Subcutaneous abdominal adipose tissue (tissue), 5 donors: ENCODE results near the gene SYNGR3.

ENCODE experiments used
- H3K27ac ChIP-seq: one replicate; pipeline ENCODE4 v1.7.0; 2013; ENCODE audit warnings: low read depth, mild to moderate bottlenecking, inconsistent platforms, low read length, moderate library complexity
- H3K27me3 ChIP-seq, 5 donors: one replicate each; pipeline ENCODE4 v1.7.0; 2013; ENCODE audit warnings: low read length in 5 of 5, inconsistent platforms in 1 of 5; ENCODE audit not compliant: control insufficient read depth in 5 of 5, insufficient read depth in 4 of 5
- H3K36me3 ChIP-seq, 5 donors: one replicate each; pipeline ENCODE4 v1.7.0; 2013; ENCODE audit warnings: low read length in 5 of 5; ENCODE audit not compliant: control insufficient read depth in 5 of 5, insufficient read depth in 5 of 5
- H3K4me1 ChIP-seq, 5 donors: one replicate each; pipeline ENCODE4 v1.7.0; 2013; ENCODE audit warnings: low read length in 5 of 5, mild to moderate bottlenecking in 3 of 5, moderate library complexity in 1 of 5; ENCODE audit not compliant: control insufficient read depth in 5 of 5, insufficient read depth in 5 of 5
- H3K4me3 ChIP-seq, 5 donors: one replicate each; pipeline ENCODE4 v1.7.0; 2013; ENCODE audit warnings: low read length in 5 of 5, low read depth in 1 of 5
- H3K9ac ChIP-seq, 5 donors: one replicate each; pipeline ENCODE4 v1.7.0; 2013; ENCODE audit warnings: low read length in 5 of 5, mild to moderate bottlenecking in 4 of 5, moderate library complexity in 3 of 5
- H3K9me3 ChIP-seq, 5 donors: one replicate each; pipeline ENCODE4 v1.7.0; 2013; ENCODE audit warnings: low read length in 5 of 5; ENCODE audit not compliant: control insufficient read depth in 5 of 5
- donor health status: healthy.
- donor health status: healthy.
- donor health status: healthy.
- donor health status: healthy.
- donor health status: healthy.

Gene SYNGR3

DNA sequence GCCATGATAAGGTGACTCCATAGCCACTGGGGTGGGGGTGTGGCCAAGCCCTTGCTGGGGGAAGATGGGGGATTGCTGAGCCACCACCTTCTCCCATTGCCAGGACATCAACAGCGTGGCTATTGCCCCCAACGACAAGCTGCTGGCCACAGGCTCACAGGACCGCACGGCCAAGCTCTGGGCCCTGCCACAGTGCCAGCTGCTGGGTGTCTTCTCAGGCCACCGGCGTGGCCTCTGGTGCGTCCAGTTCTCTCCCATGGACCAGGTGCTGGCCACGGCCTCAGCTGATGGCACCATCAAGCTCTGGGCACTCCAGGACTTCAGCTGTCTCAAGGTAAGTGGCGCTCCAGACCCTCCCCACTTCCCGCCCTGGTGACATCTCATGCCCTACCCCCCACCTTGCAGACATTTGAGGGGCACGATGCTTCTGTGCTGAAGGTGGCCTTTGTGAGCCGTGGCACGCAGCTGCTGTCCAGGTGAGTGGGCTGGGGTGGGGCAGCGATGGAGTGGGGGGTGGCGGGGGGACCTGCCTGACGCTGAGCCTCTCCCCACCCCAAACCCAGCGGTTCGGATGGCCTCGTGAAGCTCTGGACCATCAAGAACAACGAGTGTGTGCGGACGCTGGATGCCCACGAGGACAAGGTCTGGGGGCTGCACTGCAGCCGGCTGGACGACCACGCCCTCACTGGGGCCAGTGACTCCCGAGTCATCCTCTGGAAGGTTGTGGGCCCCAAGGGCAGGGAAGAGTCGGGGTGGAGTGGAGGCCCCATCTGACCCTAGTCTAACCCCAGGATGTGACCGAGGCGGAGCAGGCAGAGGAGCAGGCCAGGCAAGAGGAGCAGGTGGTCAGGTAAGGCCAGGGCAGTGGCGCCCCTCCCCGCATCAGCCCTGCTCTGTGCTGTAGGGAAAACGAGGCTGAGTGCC lies 12.6 kb upstream of the SYNGR3 start:
- Histone ChIP-seq H3K9me3 (no peaks in the 10 kb centered on the region), H3K36me3 (peaks cover 0 to 51% (median 48%) of the 10 kb centered on the region in 5 donors), H3K4me1 (peaks cover 1 to 29% (median 17%) of the 10 kb centered on the region in 5 donors), H3K4me3 (no peak overlapping the region), H3K9ac (no peak overlapping the region), H3K27ac (no peak overlapping the region), H3K27me3 (peaks cover 19 to 53% (median 44%) of the 10 kb centered on the region in 5 donors)

GRCh38 chr16:1977875-1978268 lies 11.9 kb upstream of the SYNGR3 start:
- peaks cover 0 to 51% (median 48%) of the 10 kb centered on the region in 5 donors for H3K36me3 ChIP-seq
- H3K4me1 ChIP-seq: peaks cover 0 to 23% (median 11%) of the 10 kb centered on the region in 5 donors
- H3K4me3 ChIP-seq: no peak overlapping the region
- peaks cover 19 to 58% (median 46%) of the 10 kb centered on the region in 5 donors for H3K27me3 ChIP-seq
- no peaks in the 10 kb centered on the region for H3K9me3 ChIP-seq
- no peak overlapping the region for H3K9ac ChIP-seq
- no peak overlapping the region for H3K27ac ChIP-seq

DNA sequence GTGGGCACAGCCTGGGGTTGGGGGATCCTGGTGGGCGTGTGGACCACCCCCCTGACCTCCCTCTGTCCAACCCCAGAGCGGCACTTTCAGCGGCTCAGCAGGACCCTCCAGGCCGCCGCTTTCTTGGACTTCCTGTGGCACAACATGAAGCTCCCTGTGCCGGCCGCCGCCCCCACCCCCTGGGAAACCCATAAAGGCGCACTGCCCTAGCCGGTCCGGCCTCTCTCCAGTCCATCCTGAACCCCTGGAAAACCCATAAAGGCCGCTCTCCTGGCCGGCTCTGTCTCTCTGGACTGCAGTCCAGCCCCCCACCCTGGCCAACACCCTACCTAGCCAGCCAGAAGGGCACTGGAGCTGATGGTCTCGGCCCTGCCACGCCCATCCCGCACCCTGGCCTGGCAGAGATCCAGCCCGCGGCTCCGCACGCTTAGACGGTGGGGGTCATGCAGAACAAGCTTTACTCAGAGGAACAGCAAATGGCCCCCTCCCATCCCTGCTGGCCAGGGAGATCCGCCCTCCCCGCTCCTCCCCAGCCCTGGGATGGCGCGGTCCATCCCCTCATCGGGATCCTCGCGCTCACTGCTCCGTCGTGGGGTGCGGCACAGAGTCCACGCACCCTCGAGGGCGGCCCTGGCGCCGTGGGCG lies 11.2 kb upstream of the SYNGR3 start:
- H3K4me1 ChIP-seq: peaks cover 0 to 23% (median 11%) of the 10 kb centered on the region in 5 donors
- H3K4me3 ChIP-seq: no peak overlapping the region

GRCh38 chr16:1979271-1980029 lies 10.3 kb upstream of the SYNGR3 start:
- no peak overlapping the region for H3K9ac ChIP-seq
- H3K27me3 ChIP-seq: peaks cover 19 to 55% (median 46%) of the 10 kb centered on the region in 5 donors
- H3K9me3 ChIP-seq: no peaks in the 10 kb centered on the region
- H3K27ac ChIP-seq: no peak overlapping the region
- H3K36me3 ChIP-seq: peaks cover 0 to 44% (median 43%) of the 10 kb centered on the region in 5 donors
- H3K4me1 ChIP-seq: peaks cover 0 to 24% (median 14%) of the 10 kb centered on the region in 5 donors
- H3K4me3 ChIP-seq: no peak overlapping the region

More for the DNA sequence above, 11.2 kb upstream of the SYNGR3 start:
- H3K27me3 ChIP-seq: peaks cover 19 to 58% (median 46%) of the 10 kb centered on the region in 5 donors
- H3K27ac ChIP-seq: no peak overlapping the region
- H3K9ac ChIP-seq: no peak overlapping the region
- H3K9me3 ChIP-seq: no peaks in the 10 kb centered on the region
- peaks cover 0 to 51% (median 48%) of the 10 kb centered on the region in 5 donors for H3K36me3 ChIP-seq

GRCh38 chr16:1980030-1980769 lies 9.6 kb upstream of the SYNGR3 start:
- H3K27ac ChIP-seq: no peak overlapping the region
- peaks cover 0 to 37% (median 36%) of the 10 kb centered on the region in 5 donors for H3K36me3 ChIP-seq
- H3K27me3 ChIP-seq: peaks cover 19 to 50% (median 44%) of the 10 kb centered on the region in 5 donors
- no peak overlapping the region for H3K9ac ChIP-seq
- H3K4me3 ChIP-seq: no peak overlapping the region
- H3K4me1 ChIP-seq: peaks cover 5 to 31% (median 21%) of the 10 kb centered on the region in 5 donors
- no peaks in the 10 kb centered on the region for H3K9me3 ChIP-seq

DNA sequence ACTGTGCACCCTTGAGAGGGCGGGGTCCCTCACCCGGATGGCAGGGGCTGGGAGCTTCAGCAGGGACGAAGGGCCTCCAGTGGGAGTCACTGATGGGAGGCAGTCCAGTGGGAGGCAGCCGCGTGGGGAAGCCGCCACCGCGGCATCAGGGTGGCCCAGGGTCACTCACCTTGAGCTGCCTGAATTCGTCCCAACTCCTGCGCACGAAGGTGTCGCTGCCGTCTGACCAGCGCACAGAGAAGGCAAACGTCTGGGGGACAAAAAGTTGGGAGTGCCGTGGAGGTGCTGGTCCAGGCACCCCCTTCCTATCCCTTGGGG lies 9.0 kb upstream of the SYNGR3 start:
- no peak overlapping the region for H3K27ac ChIP-seq
- no peak overlapping the region for H3K9ac ChIP-seq
- peaks cover 0 to 36% (median 35%) of the 10 kb centered on the region in 5 donors for H3K36me3 ChIP-seq
- H3K9me3 ChIP-seq: no peaks in the 10 kb centered on the region
- no peak overlapping the region for H3K4me3 ChIP-seq
- H3K27me3 ChIP-seq: peaks cover 19 to 46% (median 43%) of the 10 kb centered on the region in 5 donors
- H3K4me1 ChIP-seq: peaks cover 5 to 34% (median 24%) of the 10 kb centered on the region in 5 donors

GRCh38 chr16:1981398-1981836 lies 8.4 kb upstream of the SYNGR3 start, which contains the start of gene NOXO1:
NOXO1 (minus strand) TSS chr16:1981469; CDS start chr16:1981179, 290 bp downstream.
- no peak within 1 kb of the TSS for H3K27ac ChIP-seq
- peaks cover 5 to 34% (median 24%) of the 10 kb centered on the region in 5 donors for H3K4me1 ChIP-seq
- peaks cover 0 to 36% (median 35%) of the 10 kb centered on the region in 5 donors for H3K36me3 ChIP-seq
- H3K9me3 ChIP-seq: no peaks in the 10 kb centered on the region
- no peak within 1 kb of the TSS for H3K9ac ChIP-seq
- H3K27me3 ChIP-seq: peaks cover 19 to 46% (median 41%) of the 10 kb centered on the region in 5 donors
- H3K4me3 ChIP-seq: no peak within 1 kb of the TSS

GRCh38 chr16:1982013-1982433 lies 7.7 kb upstream of the SYNGR3 start:
- H3K9me3 ChIP-seq: no peaks in the 10 kb centered on the region
- peaks cover 19 to 41% (median 40%) of the 10 kb centered on the region in 5 donors for H3K27me3 ChIP-seq
- H3K36me3 ChIP-seq: peaks cover 0 to 36% (median 33%) of the 10 kb centered on the region in 5 donors
- H3K4me1 ChIP-seq: peaks cover 5 to 34% (median 24%) of the 10 kb centered on the region in 5 donors
- H3K27ac ChIP-seq: no peak overlapping the region
- no peak overlapping the region for H3K4me3 ChIP-seq
- H3K9ac ChIP-seq: no peak overlapping the region

- H3K36me3 ChIP-seq: peaks cover 0 to 29% (median 24%) of the 10 kb centered on the region in 5 donors
- H3K27ac ChIP-seq: peak overlapping the region; percentile 30
- H3K9ac ChIP-seq: peak overlapping the region in 4 of 5 donors; percentile 0 to 69 (median 60)
- H3K4me1 ChIP-seq: peaks cover 5 to 34% (median 24%) of the 10 kb centered on the region in 5 donors
- no peaks in the 10 kb centered on the region for H3K9me3 ChIP-seq
- H3K27me3 ChIP-seq: peaks cover 19 to 40% (median 34%) of the 10 kb centered on the region in 5 donors
- peak overlapping the region in 4 of 5 donors; percentile 66 to 80 (median 74) for H3K4me3 ChIP-seq
Observed at GRCh38 chr16:1982991-1983543, 6.7 kb upstream of the SYNGR3 start.
